GM12865 (cell line): ENCODE data around the gene FOXI1.

Experiments
- DNase-seq: peaks from one replicate; pipeline ENCODE4 v3.0.0; 2010; ENCODE audit warnings: low read depth
- H3K4me3 ChIP-seq: 2 replicates; pipeline ENCODE4 v1.5.1; 2011; ENCODE audit warnings: mild to moderate bottlenecking, low read depth, low read length, control low read depth
- TF ChIP-seq, protein P1 (sequence below): IDR thresholded peaks from 2 replicates; pipeline ENCODE4 v1.5.1; 2011; ENCODE audit warnings: low read length, control low read depth, low read depth, inconsistent platforms; ENCODE audit not compliant: insufficient read depth; ENCODE audit errors: missing control alignments

The FOXI1 gene

DNA sequence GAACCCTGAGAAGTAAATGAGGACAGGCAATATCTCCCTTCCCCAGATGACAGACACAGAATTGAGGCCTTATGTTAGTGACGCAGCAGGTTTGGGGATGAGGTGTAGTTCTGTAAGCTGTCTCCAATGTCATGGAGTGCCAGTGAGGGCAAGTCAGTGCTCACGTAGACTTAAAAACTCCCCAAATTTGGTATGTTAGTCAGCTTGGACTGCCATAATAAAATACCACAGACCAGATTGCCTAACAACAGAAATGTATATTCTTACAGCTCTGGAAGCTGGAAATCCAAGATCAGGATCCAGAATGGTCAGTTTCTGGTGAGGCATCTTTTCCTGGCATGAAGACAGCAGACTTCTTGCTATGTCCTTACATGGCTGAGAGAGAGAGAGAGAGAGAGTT, 14.9 kb downstream of the FOXI1 start:
- DNase-seq, result no peak
- no peak overlapping the region for H3K4me3 ChIP-seq
- TF ChIP-seq, protein P1, sequence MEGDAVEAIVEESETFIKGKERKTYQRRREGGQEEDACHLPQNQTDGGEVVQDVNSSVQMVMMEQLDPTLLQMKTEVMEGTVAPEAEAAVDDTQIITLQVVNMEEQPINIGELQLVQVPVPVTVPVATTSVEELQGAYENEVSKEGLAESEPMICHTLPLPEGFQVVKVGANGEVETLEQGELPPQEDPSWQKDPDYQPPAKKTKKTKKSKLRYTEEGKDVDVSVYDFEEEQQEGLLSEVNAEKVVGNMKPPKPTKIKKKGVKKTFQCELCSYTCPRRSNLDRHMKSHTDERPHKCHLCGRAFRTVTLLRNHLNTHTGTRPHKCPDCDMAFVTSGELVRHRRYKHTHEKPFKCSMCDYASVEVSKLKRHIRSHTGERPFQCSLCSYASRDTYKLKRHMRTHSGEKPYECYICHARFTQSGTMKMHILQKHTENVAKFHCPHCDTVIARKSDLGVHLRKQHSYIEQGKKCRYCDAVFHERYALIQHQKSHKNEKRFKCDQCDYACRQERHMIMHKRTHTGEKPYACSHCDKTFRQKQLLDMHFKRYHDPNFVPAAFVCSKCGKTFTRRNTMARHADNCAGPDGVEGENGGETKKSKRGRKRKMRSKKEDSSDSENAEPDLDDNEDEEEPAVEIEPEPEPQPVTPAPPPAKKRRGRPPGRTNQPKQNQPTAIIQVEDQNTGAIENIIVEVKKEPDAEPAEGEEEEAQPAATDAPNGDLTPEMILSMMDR, result no peak

DNA sequence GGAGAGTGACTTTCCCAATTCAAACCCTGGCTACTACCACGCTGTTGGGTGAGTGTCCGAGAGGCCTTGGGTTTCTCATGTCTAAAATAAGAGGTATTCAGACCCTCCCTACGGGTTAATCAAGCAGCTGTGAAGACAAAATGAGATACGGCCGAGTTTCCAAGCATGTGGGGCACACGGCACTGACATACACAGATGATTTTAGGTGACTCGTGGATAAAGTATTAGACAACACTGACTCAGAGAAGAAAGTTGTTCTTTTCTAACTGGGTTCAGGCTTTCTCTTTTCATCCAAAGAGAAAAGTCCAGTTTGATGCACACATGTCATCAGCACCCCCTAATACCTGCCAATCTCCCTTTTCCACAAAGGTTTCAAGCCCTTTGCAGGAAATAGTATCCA, 15.6 kb downstream of the FOXI1 start:
- TF ChIP-seq, protein P1, result no peak
- DNase-seq, result no peak
- H3K4me3 ChIP-seq, result no peak overlapping the region

DNA sequence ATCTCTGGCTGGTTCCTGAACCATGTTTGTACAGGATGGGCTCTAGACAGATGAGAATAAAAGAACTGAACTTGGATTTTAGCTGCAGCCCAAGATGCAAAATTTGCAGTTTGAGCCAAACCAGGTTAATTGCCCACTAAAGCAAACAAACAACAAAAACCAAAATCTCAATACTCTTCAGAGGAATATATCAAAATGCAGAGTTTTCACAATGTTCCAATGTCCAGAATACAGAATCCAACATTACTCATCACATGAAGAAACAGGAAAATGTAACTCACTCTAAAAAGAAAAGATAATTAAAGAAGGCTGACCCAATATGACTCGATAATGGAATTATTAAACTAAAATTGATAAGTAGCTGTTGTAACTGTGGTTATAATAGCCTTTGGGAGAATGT, 20.4 kb downstream of the FOXI1 start:
- DNase-seq, result no peak
- no peak overlapping the region for H3K4me3 ChIP-seq
- TF ChIP-seq, protein P1, result no peak

DNA sequence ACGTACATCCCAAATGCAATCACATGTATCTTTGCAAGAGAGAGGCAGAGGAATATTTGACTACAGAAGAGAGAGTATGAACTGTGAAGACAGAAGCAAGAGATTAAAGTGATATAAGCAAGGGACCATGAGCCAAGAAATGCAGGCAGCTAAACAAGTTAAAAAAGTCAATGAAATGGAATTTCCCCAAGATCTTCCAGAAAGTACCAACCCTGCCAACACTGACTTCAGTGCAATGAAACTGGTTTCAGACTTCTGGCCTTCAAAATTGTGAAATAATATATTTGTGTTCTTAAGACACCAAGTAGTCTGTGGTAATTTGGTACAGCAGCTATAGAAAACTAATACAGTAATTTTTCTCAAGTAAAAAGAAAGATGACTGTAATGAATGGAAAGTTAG, 20.9 kb downstream of the FOXI1 start:
- DNase-seq, result no peak
- TF ChIP-seq, protein P1, result no peak
- no peak overlapping the region for H3K4me3 ChIP-seq

DNA sequence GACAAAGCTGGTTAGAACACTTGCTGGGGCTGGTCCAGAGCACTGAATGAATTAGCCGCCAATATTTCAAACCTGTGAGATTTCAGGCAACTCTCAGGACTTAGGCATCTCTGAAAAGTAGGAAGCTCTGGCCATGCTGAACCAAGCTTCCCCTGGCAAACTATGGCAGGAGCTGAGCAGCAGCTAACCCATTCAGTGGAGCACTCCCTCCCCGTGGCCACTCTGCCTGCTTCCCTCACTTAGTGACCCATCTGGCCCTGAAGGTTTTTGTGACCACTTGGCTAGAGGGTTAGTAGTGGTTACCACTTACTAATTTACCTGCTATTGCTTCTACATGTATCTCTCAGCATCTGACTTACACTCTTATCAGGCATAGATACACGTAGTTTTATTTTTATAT, 25.5 kb downstream of the FOXI1 start:
- DNase-seq, result no peak
- TF ChIP-seq, protein P1, result no peak
- H3K4me3 ChIP-seq, result no peak overlapping the region

DNA sequence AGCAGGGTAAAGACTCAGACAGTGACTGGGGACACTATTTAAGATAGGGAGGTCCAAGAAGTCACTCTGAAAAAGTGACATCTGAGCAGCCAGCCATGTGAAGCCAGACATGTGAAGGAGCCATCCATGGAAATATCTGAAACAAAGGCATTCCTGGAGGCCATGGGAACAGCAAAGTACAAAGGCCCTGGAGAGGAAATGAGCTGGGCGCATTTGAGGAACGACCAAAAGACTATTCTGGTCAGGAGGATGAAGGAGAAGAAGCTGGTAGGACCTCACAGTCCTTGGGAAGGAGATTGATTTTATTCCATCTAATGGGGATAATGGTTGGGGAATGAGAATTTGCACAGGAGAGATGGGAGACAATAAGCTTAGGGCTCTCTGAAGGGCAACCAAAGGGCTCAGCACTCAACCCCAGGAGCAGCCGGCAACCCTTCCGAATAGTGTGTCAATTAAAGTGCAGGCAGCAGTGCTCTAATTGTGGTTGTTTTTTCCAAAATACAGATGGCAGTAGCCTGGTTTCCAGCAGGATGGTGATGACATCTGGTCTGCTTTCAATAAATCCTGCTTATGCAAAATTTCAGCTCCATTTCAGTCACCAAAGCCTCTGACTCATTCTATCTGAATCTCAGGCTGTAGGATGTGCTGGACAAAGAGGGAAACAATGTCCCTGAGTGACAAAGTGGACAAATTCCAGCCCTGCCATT, 26.7 kb downstream of the FOXI1 start:
- H3K4me3 ChIP-seq, result no peak overlapping the region
- TF ChIP-seq, protein P1, result no peak
- no peak for DNase-seq

DNA sequence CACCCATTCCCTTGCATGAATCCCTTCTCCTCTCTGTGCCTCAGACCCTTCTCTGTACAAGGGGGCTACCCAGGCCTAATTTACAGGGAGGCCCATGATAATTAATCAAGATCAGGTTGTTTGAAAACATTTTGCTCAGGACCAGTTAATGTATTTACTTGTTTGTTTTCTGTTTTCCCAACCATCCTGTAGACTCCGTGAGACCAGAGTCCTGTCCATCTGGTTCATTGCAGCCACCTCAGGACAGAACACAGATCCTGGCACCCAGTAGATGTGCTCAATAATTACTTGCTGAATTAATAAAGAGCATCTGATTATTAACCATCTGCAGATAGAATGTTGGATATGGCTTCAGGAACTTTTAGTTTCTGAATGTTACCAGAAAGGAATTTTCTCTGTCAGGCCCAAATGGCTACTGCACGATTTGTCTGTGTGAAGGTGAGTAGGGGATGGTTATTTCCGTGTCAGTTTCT, 27.3 kb downstream of the FOXI1 start:
- no peak overlapping the region for H3K4me3 ChIP-seq
- no peak for DNase-seq
- TF ChIP-seq, protein P1, result no peak
